ENCODE data around the gene PIGC. TPM values are rescaled to one million over a fixed set of nuclear protein-coding genes. Genes with fewer than 3 reads are reported as not detected.

The PIGC gene
- total and polyA plus RNA-seq, 10 of the 15 experiments (the other 5 are each of a cell fraction or from before 2014, with no cell fraction given) = 11.0 to 37.3 (median 19.6) TPM

DNA sequence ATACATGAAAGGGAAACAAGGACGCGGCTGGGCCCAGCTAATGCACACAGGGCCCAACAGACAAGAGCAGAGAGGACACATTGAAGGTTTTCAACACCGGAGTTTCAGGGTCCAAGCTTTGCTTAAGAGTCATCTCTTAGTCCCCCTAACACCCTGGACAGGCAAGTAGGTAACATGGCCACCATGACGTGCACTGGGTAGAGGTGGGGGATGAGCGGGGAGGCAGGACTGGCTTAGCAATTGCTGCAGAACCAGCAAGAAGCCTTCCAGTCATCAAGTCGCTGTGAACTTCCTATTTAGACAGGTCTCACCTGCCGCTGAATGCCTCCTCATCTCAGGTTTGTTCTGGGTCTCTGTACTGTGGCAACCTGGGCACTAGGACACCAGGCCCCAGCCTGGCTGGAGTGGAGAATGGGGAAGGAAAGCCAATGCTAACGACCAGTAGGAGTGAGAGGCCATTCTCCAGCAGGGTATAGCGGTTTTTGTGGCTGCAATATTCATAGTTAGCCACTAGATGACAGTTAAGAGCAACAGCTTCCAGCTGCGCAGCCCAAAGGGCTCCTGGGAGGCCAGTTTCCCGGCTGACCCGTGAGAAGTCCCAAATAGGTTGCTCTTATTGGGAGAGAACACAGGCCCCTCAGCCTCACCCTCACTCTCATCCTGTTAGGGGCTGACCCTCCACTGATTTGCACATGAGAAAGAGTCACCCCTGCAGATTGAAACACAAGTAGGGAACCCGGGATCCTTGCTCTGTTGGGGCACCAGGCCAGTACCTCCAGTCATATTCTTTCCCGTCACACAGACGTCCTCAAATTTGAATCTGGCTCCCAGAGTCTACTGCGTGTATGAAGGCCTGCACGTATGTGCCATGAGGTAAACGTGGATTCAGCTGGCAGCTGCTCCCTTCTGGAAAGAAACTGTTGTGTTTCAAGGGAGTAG is 6.0 kb upstream of the PIGC start (continued):
- TF ChIP-seq, protein P1, sequence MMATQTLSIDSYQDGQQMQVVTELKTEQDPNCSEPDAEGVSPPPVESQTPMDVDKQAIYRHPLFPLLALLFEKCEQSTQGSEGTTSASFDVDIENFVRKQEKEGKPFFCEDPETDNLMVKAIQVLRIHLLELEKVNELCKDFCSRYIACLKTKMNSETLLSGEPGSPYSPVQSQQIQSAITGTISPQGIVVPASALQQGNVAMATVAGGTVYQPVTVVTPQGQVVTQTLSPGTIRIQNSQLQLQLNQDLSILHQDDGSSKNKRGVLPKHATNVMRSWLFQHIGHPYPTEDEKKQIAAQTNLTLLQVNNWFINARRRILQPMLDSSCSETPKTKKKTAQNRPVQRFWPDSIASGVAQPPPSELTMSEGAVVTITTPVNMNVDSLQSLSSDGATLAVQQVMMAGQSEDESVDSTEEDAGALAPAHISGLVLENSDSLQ (IDR thresholded peaks at IDR 0.05) = no peak
- 0 out of 2 replicates have a peak, but pooled peaks have one; percentile 30 for TF ChIP-seq TCF3 (IDR thresholded peaks at IDR 0.05; ENCODE audit: borderline replicate concordance, insufficient read depth, low read depth, low read length)
- TF ChIP-seq, protein P2, sequence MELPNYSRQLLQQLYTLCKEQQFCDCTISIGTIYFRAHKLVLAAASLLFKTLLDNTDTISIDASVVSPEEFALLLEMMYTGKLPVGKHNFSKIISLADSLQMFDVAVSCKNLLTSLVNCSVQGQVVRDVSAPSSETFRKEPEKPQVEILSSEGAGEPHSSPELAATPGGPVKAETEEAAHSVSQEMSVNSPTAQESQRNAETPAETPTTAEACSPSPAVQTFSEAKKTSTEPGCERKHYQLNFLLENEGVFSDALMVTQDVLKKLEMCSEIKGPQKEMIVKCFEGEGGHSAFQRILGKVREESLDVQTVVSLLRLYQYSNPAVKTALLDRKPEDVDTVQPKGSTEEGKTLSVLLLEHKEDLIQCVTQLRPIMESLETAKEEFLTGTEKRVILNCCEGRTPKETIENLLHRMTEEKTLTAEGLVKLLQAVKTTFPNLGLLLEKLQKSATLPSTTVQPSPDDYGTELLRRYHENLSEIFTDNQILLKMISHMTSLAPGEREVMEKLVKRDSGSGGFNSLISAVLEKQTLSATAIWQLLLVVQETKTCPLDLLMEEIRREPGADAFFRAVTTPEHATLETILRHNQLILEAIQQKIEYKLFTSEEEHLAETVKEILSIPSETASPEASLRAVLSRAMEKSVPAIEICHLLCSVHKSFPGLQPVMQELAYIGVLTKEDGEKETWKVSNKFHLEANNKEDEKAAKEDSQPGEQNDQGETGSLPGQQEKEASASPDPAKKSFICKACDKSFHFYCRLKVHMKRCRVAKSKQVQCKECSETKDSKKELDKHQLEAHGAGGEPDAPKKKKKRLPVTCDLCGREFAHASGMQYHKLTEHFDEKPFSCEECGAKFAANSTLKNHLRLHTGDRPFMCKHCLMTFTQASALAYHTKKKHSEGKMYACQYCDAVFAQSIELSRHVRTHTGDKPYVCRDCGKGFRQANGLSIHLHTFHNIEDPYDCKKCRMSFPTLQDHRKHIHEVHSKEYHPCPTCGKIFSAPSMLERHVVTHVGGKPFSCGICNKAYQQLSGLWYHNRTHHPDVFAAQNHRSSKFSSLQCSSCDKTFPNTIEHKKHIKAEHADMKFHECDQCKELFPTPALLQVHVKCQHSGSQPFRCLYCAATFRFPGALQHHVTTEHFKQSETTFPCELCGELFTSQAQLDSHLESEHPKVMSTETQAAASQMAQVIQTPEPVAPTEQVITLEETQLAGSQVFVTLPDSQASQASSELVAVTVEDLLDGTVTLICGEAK (IDR thresholded peaks at IDR 0.05; ENCODE audit: borderline replicate concordance) = no peak

Data from GM12878 (cell line).